Transverse colon (tissue), 4 donors: Measurements from ENCODE around the gene ARHGEF37.

Source experiments
- POLR2AphosphoS5 ChIP-seq, 3 donors: sonication (generic); formaldehyde crosslinking; IDR thresholded peaks; one replicate each; pipeline ENCODE4 v1.6.1; 2016; ENCODE audit warnings: antibody characterized with exemption in 3 of 3
- TF ChIP-seq, protein P1 (sequence below), 5 experiments: fragments of 200-600 bp in 3 of 5; fragments of 450-650 bp in 2 of 5; sonication (generic) in 3 of 5; IDR thresholded peaks; 1 replicate in 2 of 5; 2 replicates in 3 of 5; pipeline ENCODE4 v1.5.1; 2016 to 2017; ENCODE audit warnings: antibody characterized with exemption in 5 of 5, inconsistent platforms in 3 of 5, mild to moderate bottlenecking in 2 of 5, moderate library complexity in 1 of 5

GRCh38 chr5:149641600-149641999, 60.3 kb downstream of the ARHGEF37 start:
- TF ChIP-seq, protein P1, sequence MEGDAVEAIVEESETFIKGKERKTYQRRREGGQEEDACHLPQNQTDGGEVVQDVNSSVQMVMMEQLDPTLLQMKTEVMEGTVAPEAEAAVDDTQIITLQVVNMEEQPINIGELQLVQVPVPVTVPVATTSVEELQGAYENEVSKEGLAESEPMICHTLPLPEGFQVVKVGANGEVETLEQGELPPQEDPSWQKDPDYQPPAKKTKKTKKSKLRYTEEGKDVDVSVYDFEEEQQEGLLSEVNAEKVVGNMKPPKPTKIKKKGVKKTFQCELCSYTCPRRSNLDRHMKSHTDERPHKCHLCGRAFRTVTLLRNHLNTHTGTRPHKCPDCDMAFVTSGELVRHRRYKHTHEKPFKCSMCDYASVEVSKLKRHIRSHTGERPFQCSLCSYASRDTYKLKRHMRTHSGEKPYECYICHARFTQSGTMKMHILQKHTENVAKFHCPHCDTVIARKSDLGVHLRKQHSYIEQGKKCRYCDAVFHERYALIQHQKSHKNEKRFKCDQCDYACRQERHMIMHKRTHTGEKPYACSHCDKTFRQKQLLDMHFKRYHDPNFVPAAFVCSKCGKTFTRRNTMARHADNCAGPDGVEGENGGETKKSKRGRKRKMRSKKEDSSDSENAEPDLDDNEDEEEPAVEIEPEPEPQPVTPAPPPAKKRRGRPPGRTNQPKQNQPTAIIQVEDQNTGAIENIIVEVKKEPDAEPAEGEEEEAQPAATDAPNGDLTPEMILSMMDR (IDR thresholded peaks at IDR 0.05) = no peak
- TF ChIP-seq POLR2AphosphoS5 (IDR thresholded peaks at IDR 0.05) = no peak
